HepG2 (cell line): ENCODE data around the gene GFOD1. TPM values are rescaled to one million over a fixed set of nuclear protein-coding genes. Genes with fewer than 3 reads are reported as not detected.

Source experiments
- GABPB1 ChIP-seq: IDR thresholded peaks from 2 replicates; pipeline ENCODE4 v1.6.1; 2016; ENCODE audit warnings: mild to moderate bottlenecking, missing genetic modification reagents, moderate library complexity, missing compliant biosample characterization
- SALL1 ChIP-seq: sonication (generic); formaldehyde crosslinking; IDR thresholded peaks from 2 replicates; pipeline ENCODE4 v1.8.0; 2022; ENCODE audit warnings: mild to moderate bottlenecking, missing genetic modification reagents
- ZFP37 ChIP-seq: sonication (generic); formaldehyde crosslinking; IDR thresholded peaks from 2 replicates; pipeline ENCODE4 v1.4.0; 2020; ENCODE audit warnings: missing genetic modification reagents, borderline replicate concordance
- ZNF670 ChIP-seq: sonication (generic); formaldehyde crosslinking; IDR thresholded peaks from 2 replicates; pipeline ENCODE4 v1.8.0; 2022; ENCODE audit warnings: mild to moderate bottlenecking, missing genetic modification reagents, borderline replicate concordance
- ZZZ3 ChIP-seq: sonication (generic); formaldehyde crosslinking; IDR thresholded peaks from 2 replicates; pipeline ENCODE4 v1.4.0; 2020; ENCODE audit warnings: missing genetic modification reagents, mild to moderate bottlenecking, borderline replicate concordance
- polyA plus RNA-seq, 8 experiments: library from polyadenylated mRNA; depleted of rRNA in 3 of 8; stranded (reverse) in 7 of 8; unstranded in 1 of 8; fragments of >200 nt; fragmentation: Illumina TruSeq in 4 of 8; extraction: Trizol in 4 of 8; gene quantifications; 2 replicates each; pipeline versions ENCODE4 v1.2.1 to v1.2.3, GENCODE V29; 2011 to 2016; ENCODE audit warnings: low read depth in 4 of 8, missing spikeins in 1 of 8, mixed read lengths in 1 of 8; ENCODE audit not compliant: insufficient read depth in 1 of 8
- total RNA-seq, 5 experiments: library from RNA; depleted of rRNA; stranded (reverse); fragments of >200 nt; fragmentation: Illumina TruSeq; extraction: Trizol; gene quantifications; 2 replicates each; pipeline ENCODE4 v1.2.3, GENCODE V29; 2016; ENCODE audit warnings: low read depth in 1 of 5
- TF ChIP-seq, protein P1 (sequence below): sonication (generic); formaldehyde crosslinking; IDR thresholded peaks from 2 replicates; pipeline ENCODE4 v1.5.1; 2020; ENCODE audit warnings: mild to moderate bottlenecking, missing genetic modification reagents
- TF ChIP-seq, protein P2 (sequence below): sonication (generic); formaldehyde crosslinking; IDR thresholded peaks from 2 replicates; pipeline ENCODE4 v1.4.0; 2020; ENCODE audit warnings: mild to moderate bottlenecking, missing genetic modification reagents, borderline replicate concordance
- TF ChIP-seq, protein P3 (sequence below): sonication (generic); formaldehyde crosslinking; IDR thresholded peaks from 2 replicates; pipeline ENCODE4 v1.4.0; 2020; ENCODE audit warnings: low read depth, missing genetic modification reagents
- TF ChIP-seq, protein P4 (sequence below): sonication (generic); formaldehyde crosslinking; IDR thresholded peaks from 2 replicates; pipeline ENCODE4 v1.8.1; 2023; ENCODE audit warnings: mild to moderate bottlenecking, missing genetic modification reagents
- TF ChIP-seq, protein P5 (sequence below): sonication (generic); formaldehyde crosslinking; IDR thresholded peaks from 2 replicates; pipeline ENCODE4 v1.5.0; 2020; ENCODE audit warnings: mild to moderate bottlenecking, missing genetic modification reagents

Gene GFOD1
- total and polyA plus RNA-seq, 2 of the 13 experiments (the other 11 are each of a cell fraction or from before 2014, with no cell fraction given): 1.9 to 6.4 TPM

DNA sequence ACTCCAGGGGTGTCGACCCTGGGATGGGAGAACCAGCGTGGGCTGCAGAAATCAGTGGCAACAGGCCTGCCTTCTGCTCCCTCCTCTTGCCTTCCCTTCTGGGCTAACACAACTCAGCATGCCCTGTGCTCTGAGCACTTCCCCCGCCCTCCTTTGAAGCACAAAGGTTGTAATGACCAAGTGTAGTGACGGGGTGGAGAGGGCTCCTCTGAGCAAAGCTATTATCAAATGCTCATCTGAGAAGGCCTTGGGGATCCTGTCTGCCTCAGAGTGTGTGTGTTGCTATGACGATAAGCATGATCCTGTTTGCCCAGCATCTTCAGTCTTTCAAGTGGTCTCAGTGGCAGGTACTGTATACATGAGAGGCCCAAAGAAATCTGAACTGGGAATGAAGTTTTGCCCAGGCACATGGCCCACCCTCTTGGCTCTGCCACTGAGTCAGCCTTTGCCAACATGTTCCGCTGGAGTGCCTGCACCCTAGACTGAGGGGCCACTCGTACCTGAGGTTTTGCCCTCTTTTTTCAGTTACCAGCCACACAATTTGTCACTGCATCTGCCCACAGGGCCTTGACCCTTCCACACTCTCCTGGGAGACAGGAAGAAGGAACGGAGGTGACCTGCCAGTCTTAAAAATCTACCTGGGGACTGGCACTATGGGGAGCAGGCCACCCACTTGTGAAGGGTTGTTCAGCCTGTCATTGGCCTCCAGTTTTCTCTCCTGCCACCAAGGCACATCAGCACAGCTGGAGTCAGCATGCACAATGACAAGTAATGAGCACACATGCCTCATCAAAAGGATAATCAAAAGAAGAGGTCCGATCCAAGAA is 74.5 kb downstream of the GFOD1 start (continued):
- TF ChIP-seq, protein P1, sequence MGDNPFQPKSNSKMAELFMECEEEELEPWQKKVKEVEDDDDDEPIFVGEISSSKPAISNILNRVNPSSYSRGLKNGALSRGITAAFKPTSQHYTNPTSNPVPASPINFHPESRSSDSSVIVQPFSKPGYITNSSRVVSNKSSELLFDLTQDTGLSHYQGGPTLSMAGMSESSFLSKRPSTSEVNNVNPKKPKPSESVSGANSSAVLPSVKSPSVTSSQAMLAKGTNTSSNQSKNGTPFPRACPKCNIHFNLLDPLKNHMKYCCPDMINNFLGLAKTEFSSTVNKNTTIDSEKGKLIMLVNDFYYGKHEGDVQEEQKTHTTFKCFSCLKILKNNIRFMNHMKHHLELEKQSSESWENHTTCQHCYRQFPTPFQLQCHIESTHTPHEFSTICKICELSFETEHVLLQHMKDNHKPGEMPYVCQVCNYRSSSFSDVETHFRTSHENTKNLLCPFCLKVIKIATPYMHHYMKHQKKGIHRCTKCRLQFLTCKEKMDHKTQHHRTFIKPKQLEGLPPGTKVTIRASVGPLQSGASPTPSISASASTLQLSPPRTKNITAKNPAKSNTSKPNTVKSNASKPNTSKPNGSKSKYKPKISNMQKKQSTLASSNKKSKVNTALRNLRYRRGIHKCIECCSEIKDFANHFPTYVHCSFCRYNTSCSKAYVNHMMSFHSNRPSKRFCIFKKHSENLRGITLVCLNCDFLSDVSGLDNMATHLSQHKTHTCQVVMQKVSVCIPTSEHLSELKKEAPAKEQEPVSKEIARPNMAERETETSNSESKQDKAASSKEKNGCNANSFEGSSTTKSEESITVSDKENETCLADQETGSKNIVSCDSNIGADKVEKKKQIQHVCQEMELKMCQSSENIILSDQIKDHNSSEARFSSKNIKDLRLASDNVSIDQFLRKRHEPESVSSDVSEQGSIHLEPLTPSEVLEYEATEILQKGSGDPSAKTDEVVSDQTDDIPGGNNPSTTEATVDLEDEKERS (CRISPR knock-in tag): no peak
- TF ChIP-seq, protein P2, sequence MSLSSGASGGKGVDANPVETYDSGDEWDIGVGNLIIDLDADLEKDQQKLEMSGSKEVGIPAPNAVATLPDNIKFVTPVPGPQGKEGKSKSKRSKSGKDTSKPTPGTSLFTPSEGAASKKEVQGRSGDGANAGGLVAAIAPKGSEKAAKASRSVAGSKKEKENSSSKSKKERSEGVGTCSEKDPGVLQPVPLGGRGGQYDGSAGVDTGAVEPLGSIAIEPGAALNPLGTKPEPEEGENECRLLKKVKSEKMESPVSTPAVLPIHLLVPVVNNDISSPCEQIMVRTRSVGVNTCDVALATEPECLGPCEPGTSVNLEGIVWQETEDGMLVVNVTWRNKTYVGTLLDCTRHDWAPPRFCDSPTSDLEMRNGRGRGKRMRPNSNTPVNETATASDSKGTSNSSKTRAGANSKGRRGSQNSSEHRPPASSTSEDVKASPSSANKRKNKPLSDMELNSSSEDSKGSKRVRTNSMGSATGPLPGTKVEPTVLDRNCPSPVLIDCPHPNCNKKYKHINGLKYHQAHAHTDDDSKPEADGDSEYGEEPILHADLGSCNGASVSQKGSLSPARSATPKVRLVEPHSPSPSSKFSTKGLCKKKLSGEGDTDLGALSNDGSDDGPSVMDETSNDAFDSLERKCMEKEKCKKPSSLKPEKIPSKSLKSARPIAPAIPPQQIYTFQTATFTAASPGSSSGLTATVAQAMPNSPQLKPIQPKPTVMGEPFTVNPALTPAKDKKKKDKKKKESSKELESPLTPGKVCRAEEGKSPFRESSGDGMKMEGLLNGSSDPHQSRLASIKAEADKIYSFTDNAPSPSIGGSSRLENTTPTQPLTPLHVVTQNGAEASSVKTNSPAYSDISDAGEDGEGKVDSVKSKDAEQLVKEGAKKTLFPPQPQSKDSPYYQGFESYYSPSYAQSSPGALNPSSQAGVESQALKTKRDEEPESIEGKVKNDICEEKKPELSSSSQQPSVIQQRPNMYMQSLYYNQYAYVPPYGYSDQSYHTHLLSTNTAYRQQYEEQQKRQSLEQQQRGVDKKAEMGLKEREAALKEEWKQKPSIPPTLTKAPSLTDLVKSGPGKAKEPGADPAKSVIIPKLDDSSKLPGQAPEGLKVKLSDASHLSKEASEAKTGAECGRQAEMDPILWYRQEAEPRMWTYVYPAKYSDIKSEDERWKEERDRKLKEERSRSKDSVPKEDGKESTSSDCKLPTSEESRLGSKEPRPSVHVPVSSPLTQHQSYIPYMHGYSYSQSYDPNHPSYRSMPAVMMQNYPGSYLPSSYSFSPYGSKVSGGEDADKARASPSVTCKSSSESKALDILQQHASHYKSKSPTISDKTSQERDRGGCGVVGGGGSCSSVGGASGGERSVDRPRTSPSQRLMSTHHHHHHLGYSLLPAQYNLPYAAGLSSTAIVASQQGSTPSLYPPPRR (CRISPR knock-in tag): no peak
- TF ChIP-seq SALL1: peak; percentile 74
- no peak for TF ChIP-seq ZZZ3 (CRISPR knock-in tag)
- TF ChIP-seq, protein P3, sequence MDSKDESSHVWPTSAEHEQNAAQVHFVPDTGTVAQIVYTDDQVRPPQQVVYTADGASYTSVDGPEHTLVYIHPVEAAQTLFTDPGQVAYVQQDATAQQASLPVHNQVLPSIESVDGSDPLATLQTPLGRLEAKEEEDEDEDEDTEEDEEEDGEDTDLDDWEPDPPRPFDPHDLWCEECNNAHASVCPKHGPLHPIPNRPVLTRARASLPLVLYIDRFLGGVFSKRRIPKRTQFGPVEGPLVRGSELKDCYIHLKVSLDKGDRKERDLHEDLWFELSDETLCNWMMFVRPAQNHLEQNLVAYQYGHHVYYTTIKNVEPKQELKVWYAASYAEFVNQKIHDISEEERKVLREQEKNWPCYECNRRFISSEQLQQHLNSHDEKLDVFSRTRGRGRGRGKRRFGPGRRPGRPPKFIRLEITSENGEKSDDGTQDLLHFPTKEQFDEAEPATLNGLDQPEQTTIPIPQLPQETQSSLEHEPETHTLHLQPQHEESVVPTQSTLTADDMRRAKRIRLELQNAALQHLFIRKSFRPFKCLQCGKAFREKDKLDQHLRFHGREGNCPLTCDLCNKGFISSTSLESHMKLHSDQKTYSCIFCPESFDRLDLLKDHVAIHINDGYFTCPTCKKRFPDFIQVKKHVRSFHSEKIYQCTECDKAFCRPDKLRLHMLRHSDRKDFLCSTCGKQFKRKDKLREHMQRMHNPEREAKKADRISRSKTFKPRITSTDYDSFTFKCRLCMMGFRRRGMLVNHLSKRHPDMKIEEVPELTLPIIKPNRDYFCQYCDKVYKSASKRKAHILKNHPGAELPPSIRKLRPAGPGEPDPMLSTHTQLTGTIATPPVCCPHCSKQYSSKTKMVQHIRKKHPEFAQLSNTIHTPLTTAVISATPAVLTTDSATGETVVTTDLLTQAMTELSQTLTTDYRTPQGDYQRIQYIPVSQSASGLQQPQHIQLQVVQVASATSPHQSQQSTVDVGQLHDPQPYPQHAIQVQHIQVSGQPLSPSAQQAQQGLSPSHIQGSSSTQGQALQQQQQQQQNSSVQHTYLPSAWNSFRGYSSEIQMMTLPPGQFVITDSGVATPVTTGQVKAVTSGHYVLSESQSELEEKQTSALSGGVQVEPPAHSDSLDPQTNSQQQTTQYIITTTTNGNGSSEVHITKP: no peak
- TF ChIP-seq, protein P4, sequence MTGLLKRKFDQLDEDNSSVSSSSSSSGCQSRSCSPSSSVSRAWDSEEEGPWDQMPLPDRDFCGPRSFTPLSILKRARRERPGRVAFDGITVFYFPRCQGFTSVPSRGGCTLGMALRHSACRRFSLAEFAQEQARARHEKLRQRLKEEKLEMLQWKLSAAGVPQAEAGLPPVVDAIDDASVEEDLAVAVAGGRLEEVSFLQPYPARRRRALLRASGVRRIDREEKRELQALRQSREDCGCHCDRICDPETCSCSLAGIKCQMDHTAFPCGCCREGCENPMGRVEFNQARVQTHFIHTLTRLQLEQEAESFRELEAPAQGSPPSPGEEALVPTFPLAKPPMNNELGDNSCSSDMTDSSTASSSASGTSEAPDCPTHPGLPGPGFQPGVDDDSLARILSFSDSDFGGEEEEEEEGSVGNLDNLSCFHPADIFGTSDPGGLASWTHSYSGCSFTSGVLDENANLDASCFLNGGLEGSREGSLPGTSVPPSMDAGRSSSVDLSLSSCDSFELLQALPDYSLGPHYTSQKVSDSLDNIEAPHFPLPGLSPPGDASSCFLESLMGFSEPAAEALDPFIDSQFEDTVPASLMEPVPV: no peak
- TF ChIP-seq, protein P5, sequence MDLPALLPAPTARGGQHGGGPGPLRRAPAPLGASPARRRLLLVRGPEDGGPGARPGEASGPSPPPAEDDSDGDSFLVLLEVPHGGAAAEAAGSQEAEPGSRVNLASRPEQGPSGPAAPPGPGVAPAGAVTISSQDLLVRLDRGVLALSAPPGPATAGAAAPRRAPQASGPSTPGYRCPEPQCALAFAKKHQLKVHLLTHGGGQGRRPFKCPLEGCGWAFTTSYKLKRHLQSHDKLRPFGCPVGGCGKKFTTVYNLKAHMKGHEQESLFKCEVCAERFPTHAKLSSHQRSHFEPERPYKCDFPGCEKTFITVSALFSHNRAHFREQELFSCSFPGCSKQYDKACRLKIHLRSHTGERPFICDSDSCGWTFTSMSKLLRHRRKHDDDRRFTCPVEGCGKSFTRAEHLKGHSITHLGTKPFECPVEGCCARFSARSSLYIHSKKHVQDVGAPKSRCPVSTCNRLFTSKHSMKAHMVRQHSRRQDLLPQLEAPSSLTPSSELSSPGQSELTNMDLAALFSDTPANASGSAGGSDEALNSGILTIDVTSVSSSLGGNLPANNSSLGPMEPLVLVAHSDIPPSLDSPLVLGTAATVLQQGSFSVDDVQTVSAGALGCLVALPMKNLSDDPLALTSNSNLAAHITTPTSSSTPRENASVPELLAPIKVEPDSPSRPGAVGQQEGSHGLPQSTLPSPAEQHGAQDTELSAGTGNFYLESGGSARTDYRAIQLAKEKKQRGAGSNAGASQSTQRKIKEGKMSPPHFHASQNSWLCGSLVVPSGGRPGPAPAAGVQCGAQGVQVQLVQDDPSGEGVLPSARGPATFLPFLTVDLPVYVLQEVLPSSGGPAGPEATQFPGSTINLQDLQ (CRISPR knock-in tag): no peak
- no peak for TF ChIP-seq ZFP37 (CRISPR knock-in tag)
- no peak for TF ChIP-seq GABPB1 (CRISPR knock-in tag)
- no peak for TF ChIP-seq ZNF670 (CRISPR knock-in tag)
